CD4-positive, alpha-beta memory T cell (primary cell): Measurements from ENCODE around the gene ARHGDIA. TPM values are rescaled to one million over a fixed set of nuclear protein-coding genes. Genes with fewer than 3 reads are reported as not detected.
A peak's percentile ranks its signal among the peaks of the same experiment; 100 is the strongest.

ENCODE experiments used
- CTCF ChIA-PET: fragments of 350-600 bp; sonication (Branson Sonifier 250); formaldehyde crosslinking; loops from one replicate; lab custom pipeline; 2021; ENCODE audit warnings: inconsistent platforms; ENCODE audit not compliant: partially characterized antibody; lab: Charles Lee
- POLR2A ChIA-PET: fragments of 350-600 bp; sonication (Branson Sonifier 250); formaldehyde crosslinking; loops from one replicate; lab custom pipeline; 2021; ENCODE audit not compliant: partially characterized antibody; lab: Charles Lee
- DNase-seq, 5 donors: peaks; one replicate each; pipeline versions ENCODE4 v3.0.0 to v3.0.0-alpha.2; 2020 to 2022; ENCODE audit warnings: mixed read lengths in 1 of 5
- H3K27ac ChIP-seq: one replicate; pipeline ENCODE4 v1.7.0; 2013; ENCODE audit warnings: low read depth, low read length
- H3K27me3 ChIP-seq: 2 replicates; pipeline ENCODE4 v1.7.0; 2013; ENCODE audit warnings: mild to moderate bottlenecking, low read length, moderate library complexity; ENCODE audit not compliant: insufficient read depth
- H3K36me3 ChIP-seq: 2 replicates; pipeline ENCODE4 v1.7.0; 2013; ENCODE audit warnings: mild to moderate bottlenecking, low read length, moderate library complexity; ENCODE audit not compliant: insufficient read depth
- H3K4me1 ChIP-seq: 2 replicates; pipeline ENCODE4 v1.7.0; 2013; ENCODE audit warnings: mild to moderate bottlenecking, low read length, moderate library complexity; ENCODE audit not compliant: insufficient read depth
- H3K4me3 ChIP-seq, 2 donors: one replicate each; pipeline ENCODE4 v1.7.0; 2013; ENCODE audit warnings: low read length in 2 of 2, mild to moderate bottlenecking in 1 of 2
- H3K9me3 ChIP-seq, 2 donors: one replicate each; pipeline ENCODE4 v1.7.0; 2013; ENCODE audit warnings: low read length in 2 of 2, control low read depth in 1 of 2; ENCODE audit not compliant: control insufficient read depth in 1 of 2
- H3K27ac Mint-ChIP-seq, 7 donors: one replicate each; pipeline ENCODE4 v1.8.0; 2020 to 2021; ENCODE audit warnings: mixed read lengths in 7 of 7, mild to moderate bottlenecking in 6 of 7, inconsistent platforms in 3 of 7, moderate library complexity in 3 of 7
- H3K27me3 Mint-ChIP-seq, 2 donors: one replicate each; pipeline ENCODE4 v1.8.0; 2020 to 2021; ENCODE audit warnings: mixed read lengths in 2 of 2
- H3K36me3 Mint-ChIP-seq, 2 donors: one replicate each; pipeline ENCODE4 v1.8.0; 2020 to 2021; ENCODE audit warnings: mixed read lengths in 2 of 2, inconsistent platforms in 1 of 2, mild to moderate bottlenecking in 1 of 2
- H3K4me1 Mint-ChIP-seq, 4 donors: one replicate each; pipeline ENCODE4 v1.8.0; 2020 to 2021; ENCODE audit warnings: mixed read lengths in 4 of 4, mild to moderate bottlenecking in 1 of 4
- H3K4me3 Mint-ChIP-seq, 8 donors: one replicate each; pipeline ENCODE4 v1.8.0; 2020 to 2021; ENCODE audit warnings: mixed read lengths in 8 of 8, mild to moderate bottlenecking in 7 of 8, moderate library complexity in 6 of 8, inconsistent platforms in 3 of 8
- H3K9me3 Mint-ChIP-seq, 8 donors: one replicate each; pipeline ENCODE4 v1.8.0; 2020 to 2021; ENCODE audit warnings: mixed read lengths in 8 of 8, mild to moderate bottlenecking in 5 of 8, inconsistent platforms in 3 of 8, moderate library complexity in 1 of 8
- intact Hi-C: fragments of 100-400 bp; cut with micrococcal nuclease; formaldehyde crosslinking; loops from one replicate; pipeline ENCODE4 v1.15.1; 2023
- polyA plus RNA-seq, 2 donors: library from polyadenylated mRNA; unstranded; fragments of 300-500 nt; fragmentation: Illumina TruSeq; gene quantifications; one replicate each; pipeline ENCODE4 v1.2.3, GENCODE V29; 2021
- total RNA-seq, 2 experiments: library from RNA; stranded (reverse); gene quantifications; one replicate each; pipeline ENCODE4 v1.2.3, GENCODE V29; 2021

The ARHGDIA gene
- total and polyA plus RNA-seq, 4 experiments from 2014 or later, result 84.8 to 382 (median 292) TPM

DNA sequence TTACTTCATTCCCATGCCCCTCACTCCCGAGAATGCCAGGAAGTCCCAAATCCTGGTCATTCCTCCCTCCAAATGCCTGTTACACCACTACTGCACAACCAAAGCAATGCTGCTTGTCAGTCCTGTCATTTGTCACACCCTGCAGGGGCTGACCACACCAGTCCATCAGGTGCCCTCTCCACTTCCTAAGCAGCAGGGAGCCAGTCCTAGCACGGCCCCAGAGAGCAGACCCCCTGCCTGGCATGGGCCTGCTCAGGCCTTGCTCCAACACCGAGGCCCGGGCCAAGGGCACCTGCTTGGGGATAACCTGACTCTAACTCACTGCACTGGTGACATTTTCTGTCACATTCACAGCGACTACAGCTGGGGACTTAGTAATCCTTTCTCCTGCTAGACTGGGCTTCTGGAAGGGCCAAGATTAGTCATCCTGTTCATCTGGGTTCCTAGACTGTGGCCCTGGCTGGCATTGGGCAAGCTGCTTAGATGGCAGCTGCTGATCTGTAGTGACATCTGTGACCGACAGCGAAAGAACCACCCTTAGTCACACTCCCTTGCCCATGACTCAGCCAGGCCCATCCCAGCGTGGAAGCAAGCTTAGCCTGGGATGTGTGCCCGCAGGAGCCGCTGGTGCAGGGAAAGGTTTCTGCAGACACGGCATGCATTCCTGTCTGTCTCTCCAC, 14.9 kb upstream of the ARHGDIA start:
- no peak overlapping the region for H3K27ac ChIP-seq

DNA sequence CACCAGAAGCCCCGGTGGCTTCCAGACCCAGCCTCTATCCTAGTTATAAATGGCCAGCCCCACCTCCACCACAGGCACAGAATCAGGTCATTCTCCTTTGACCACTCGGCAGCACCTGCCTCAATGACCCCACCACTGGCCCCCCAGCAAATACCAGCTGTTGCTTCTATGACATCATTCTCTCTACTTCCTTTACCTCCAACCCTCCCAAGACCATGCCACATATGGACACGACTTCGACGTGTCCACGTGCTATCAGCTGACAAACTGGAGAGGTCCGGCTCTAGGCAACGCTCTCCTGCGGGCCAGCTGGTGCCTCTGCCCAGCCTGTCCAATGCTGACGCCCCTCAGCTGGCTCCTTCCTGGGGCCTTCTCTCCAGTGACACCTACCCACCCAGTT, 14.3 kb upstream of the ARHGDIA start:
- Mint-ChIP-seq H3K4me3 (no peak overlapping the region), H3K27ac (peak overlapping the region in 5 of 7 donors; percentile 13 to 76 (median 52)), H3K9me3 (no peaks in the 10 kb centered on the region), H3K4me1 (peaks cover 4 to 28% (median 13%) of the 10 kb centered on the region in 4 donors), H3K27me3 (no peaks in the 10 kb centered on the region), H3K36me3 (peaks cover 27 to 50% of the 10 kb centered on the region in 2 donors)
- POLR2A ChIA-PET, result interaction anchor here (1.6 to 3.7 kb wide), 3 partner anchors 13 to 19 kb away, joined by 6 to 20 read pairs (median 15); partner anchors contain the start of gene ARHGDIA
- DNase-seq, result peak in 1 of 5 donors; percentile 5
- peaks cover 13% of the 10 kb centered on the region for H3K4me1 ChIP-seq
- intact Hi-C loops, result no loop called here
- no peak overlapping the region for H3K4me3 ChIP-seq
- no peaks in the 10 kb centered on the region for H3K27me3 ChIP-seq
- no peak overlapping the region for H3K27ac ChIP-seq
- CTCF ChIA-PET, result no interaction called here
- H3K36me3 ChIP-seq, result peaks cover 41% of the 10 kb centered on the region
- H3K9me3 ChIP-seq, result no peaks in the 10 kb centered on the region

More for the DNA sequence above, 14.9 kb upstream of the ARHGDIA start:
- intact Hi-C loops, result no loop called here
- Histone ChIP-seq H3K4me1 (peaks cover 17% of the 10 kb centered on the region), H3K4me3 (no peak overlapping the region), H3K9me3 (no peaks in the 10 kb centered on the region), H3K36me3 (peaks cover 41% of the 10 kb centered on the region), H3K27me3 (no peaks in the 10 kb centered on the region)
- H3K27ac Mint-ChIP-seq, result peak overlapping the region in 3 of 7 donors; percentile 13 to 52 (median 35)
- ChIA-PET POLR2A (interaction anchor here (1.6 to 3.7 kb wide), 4 partner anchors 13 to 27 kb away, joined by 3 to 20 read pairs (median 10); partner anchors contain the start of gene ARHGDIA), CTCF (no interaction called here)
- H3K9me3 Mint-ChIP-seq, result no peaks in the 10 kb centered on the region
- no peaks in the 10 kb centered on the region for H3K27me3 Mint-ChIP-seq
- H3K4me1 Mint-ChIP-seq, result peaks cover 5 to 32% (median 15%) of the 10 kb centered on the region in 4 donors
- peak overlapping the region in 1 of 8 donors; percentile 26 for H3K4me3 Mint-ChIP-seq
- H3K36me3 Mint-ChIP-seq, result peaks cover 27 to 54% of the 10 kb centered on the region in 2 donors
- peak in 1 of 5 donors; percentile 10 for DNase-seq

DNA sequence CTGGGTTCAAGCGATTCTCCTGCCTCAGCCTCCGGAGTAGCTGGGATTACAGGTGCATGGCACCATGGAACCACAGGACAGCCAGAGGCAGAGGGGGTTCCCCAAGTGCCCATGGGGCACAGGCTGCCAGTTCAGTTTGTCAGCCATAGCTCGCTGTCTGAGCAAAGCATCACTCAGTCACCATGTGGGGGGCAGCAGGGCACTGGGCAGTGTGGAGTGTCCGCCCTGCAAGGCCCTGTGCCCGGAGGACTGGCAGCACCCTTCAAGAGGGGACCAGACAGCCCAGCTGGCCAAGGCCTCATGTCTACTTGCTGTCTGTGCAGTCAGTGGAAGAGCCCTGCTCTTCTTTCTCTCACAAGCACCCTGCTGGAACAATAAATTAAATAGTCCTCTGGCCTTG, 13.8 kb upstream of the ARHGDIA start:
- Histone ChIP-seq H3K4me1 (peaks cover 8% of the 10 kb centered on the region), H3K36me3 (peaks cover 39% of the 10 kb centered on the region), H3K27me3 (no peaks in the 10 kb centered on the region), H3K27ac (no peak overlapping the region), H3K9me3 (no peaks in the 10 kb centered on the region), H3K4me3 (no peak overlapping the region)
- intact Hi-C loops, result no loop called here
- ChIA-PET POLR2A (interaction anchor here (1.6 to 3.7 kb wide), 3 partner anchors 12 to 18 kb away, joined by 6 to 20 read pairs (median 15); partner anchors contain the start of gene ARHGDIA), CTCF (no interaction called here)
- no peaks in the 10 kb centered on the region for H3K27me3 Mint-ChIP-seq
- no peak overlapping the region for H3K4me3 Mint-ChIP-seq
- H3K4me1 Mint-ChIP-seq, result peaks cover 1 to 24% (median 9%) of the 10 kb centered on the region in 4 donors
- H3K27ac Mint-ChIP-seq, result peak overlapping the region in 3 of 7 donors; percentile 13 to 52 (median 35)
- DNase-seq, result peak in 1 of 5 donors; percentile 7
- no peaks in the 10 kb centered on the region for H3K9me3 Mint-ChIP-seq
- H3K36me3 Mint-ChIP-seq, result peaks cover 27 to 46% of the 10 kb centered on the region in 2 donors

DNA sequence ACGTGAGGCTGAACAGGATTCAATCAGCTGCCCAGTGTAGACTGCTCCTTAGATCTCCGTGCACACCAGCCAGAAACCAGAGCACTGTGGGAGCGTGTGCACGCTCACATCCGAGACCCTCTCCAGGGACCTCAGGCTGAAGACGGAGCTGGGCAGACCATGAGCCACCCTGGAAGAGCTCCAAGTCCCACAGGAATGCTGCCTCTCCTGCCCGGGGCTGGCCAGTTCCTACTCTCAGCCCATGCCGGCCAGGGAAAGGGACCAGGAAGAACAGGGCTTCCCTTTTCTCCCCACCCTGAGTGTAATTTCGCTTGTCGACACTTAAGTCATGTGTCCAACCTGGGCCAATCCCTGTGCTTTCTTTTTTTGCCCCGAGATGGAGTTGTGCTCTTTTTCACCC, 13.4 kb upstream of the ARHGDIA start:
- H3K36me3 Mint-ChIP-seq, result peaks cover 27 to 49% of the 10 kb centered on the region in 2 donors
- no peak overlapping the region for H3K4me3 Mint-ChIP-seq
- peaks cover 0 to 2% (median 0%) of the 10 kb centered on the region in 8 donors for H3K9me3 Mint-ChIP-seq
- CTCF ChIA-PET, result no interaction called here
- no peaks in the 10 kb centered on the region for H3K9me3 ChIP-seq
- peaks cover 35% of the 10 kb centered on the region for H3K36me3 ChIP-seq
- peaks cover 1 to 21% (median 9%) of the 10 kb centered on the region in 4 donors for H3K4me1 Mint-ChIP-seq
- H3K27me3 ChIP-seq, result no peaks in the 10 kb centered on the region
- H3K27ac Mint-ChIP-seq, result peak overlapping the region in 1 of 7 donors; percentile 60
- DNase-seq, result peak in 1 of 5 donors; percentile 28
- no peak overlapping the region for H3K4me3 ChIP-seq
- H3K27ac ChIP-seq, result no peak overlapping the region
- H3K27me3 Mint-ChIP-seq, result no peaks in the 10 kb centered on the region
- intact Hi-C loops, result no loop called here
- POLR2A ChIA-PET, result interaction anchor here (2.8 to 3.7 kb wide), 2 partner anchors 12 to 15 kb away, joined by 15 to 20 read pairs; partner anchors contain the start of gene ARHGDIA
- peaks cover 3% of the 10 kb centered on the region for H3K4me1 ChIP-seq

DNA sequence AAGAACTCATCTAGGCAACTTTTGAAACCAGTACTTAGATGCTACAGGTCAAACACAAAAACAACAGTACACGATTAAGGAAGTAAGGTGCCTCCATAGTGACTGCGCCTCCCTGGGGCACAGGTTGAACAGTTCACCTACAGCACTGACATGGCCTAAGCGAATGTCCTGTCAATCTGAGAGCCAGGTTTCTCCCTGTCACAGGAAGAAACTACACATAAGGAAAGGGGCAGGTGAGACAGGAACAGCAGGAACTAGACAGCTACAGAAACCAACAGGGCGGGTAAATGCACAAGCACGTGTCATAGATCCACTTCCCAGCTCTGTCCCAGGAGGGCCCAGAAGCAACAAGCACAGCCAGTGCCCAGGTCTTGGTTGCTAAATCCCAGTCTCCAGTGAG, 8.0 kb upstream of the ARHGDIA start:
- intact Hi-C loops, result no loop called here
- no peak overlapping the region for H3K4me3 Mint-ChIP-seq
- H3K36me3 ChIP-seq, result no peaks in the 10 kb centered on the region
- no peak for DNase-seq
- H3K27ac Mint-ChIP-seq, result no peak overlapping the region
- POLR2A ChIA-PET, result no interaction called here
- no peak overlapping the region for H3K27ac ChIP-seq
- peaks cover 17 to 18% of the 10 kb centered on the region in 2 donors for H3K36me3 Mint-ChIP-seq
- peaks cover under 1% of the 10 kb centered on the region for H3K4me1 ChIP-seq
- no peaks in the 10 kb centered on the region for H3K27me3 ChIP-seq
- CTCF ChIA-PET, result interaction anchor here (1.1 kb wide), 1 partner anchor 10 kb away, joined by 3 read pairs; no protein-coding TSS in a partner anchor
- no peak overlapping the region for H3K4me3 ChIP-seq
- no peaks in the 10 kb centered on the region for H3K27me3 Mint-ChIP-seq
- H3K9me3 Mint-ChIP-seq, result peaks cover 0 to 2% (median 0%) of the 10 kb centered on the region in 8 donors
- H3K9me3 ChIP-seq, result no peaks in the 10 kb centered on the region
- H3K4me1 Mint-ChIP-seq, result peaks cover 0 to 7% (median 3%) of the 10 kb centered on the region in 4 donors

DNA sequence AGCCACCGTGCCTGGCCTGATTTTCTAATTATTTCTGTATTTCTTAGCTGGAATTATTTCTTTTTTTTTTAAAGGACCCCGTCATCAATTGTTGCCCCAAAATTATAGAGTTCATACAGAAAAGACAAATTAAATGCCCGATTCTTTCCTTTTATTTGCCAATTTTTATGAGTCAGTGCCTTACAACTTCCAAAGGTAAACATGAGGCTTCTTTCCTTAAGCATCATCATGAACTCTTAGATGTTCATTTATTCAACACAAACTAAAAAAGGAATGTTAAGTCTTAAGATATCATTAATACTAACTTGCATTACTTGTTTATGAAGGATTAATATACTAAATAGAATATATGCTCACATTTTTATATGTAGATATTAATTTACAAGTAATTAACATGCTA, 7.2 kb upstream of the ARHGDIA start:
- Mint-ChIP-seq H3K4me1 (peaks cover 1 to 12% (median 6%) of the 10 kb centered on the region in 4 donors), H3K4me3 (no peak overlapping the region), H3K9me3 (peaks cover 0 to 2% (median 0%) of the 10 kb centered on the region in 8 donors), H3K27ac (peak overlapping the region in 1 of 7 donors; percentile 35), H3K27me3 (no peaks in the 10 kb centered on the region), H3K36me3 (peaks cover 15 to 18% of the 10 kb centered on the region in 2 donors)
- POLR2A ChIA-PET, result no interaction called here
- Histone ChIP-seq H3K4me1 (peaks cover 5% of the 10 kb centered on the region), H3K36me3 (no peaks in the 10 kb centered on the region), H3K27ac (no peak overlapping the region), H3K4me3 (no peak overlapping the region), H3K27me3 (no peaks in the 10 kb centered on the region), H3K9me3 (no peaks in the 10 kb centered on the region)
- intact Hi-C loops, result no loop called here
- CTCF ChIA-PET, result no interaction called here
- no peak for DNase-seq

DNA sequence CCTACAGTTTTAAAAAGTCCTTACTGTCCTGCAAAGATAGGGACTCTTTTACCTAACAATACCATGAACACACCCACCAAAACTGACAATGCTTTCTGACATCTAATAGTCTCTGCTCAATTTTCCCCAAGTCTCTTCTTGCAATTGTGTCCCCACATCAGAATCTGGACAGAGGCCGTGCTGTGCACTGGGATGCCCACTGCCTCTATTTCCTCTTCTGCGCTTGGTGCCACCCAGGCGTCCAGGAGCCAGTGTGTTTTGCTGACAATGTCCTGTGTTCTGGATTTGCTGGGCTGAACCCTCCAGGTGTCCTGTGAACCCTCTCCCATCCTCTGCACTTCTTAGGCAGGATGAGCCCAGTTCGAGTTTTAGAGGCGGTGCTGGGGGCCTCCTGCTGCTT, 6.4 kb upstream of the ARHGDIA start:
- ChIA-PET POLR2A (no interaction called here), CTCF (no interaction called here)
- no peaks in the 10 kb centered on the region for H3K27me3 ChIP-seq
- no peak overlapping the region for H3K4me3 ChIP-seq
- H3K27ac ChIP-seq, result no peak overlapping the region
- H3K9me3 Mint-ChIP-seq, result peaks cover 0 to 2% (median 0%) of the 10 kb centered on the region in 8 donors
- peaks cover 2 to 19% (median 10%) of the 10 kb centered on the region in 4 donors for H3K4me1 Mint-ChIP-seq
- H3K27me3 Mint-ChIP-seq, result no peaks in the 10 kb centered on the region
- peak overlapping the region in 2 of 7 donors; percentile 37 to 55 for H3K27ac Mint-ChIP-seq
- intact Hi-C loops, result no loop called here
- H3K4me1 ChIP-seq, result peaks cover 12% of the 10 kb centered on the region
- no peak for DNase-seq
- no peaks in the 10 kb centered on the region for H3K9me3 ChIP-seq
- peaks cover 14 to 16% of the 10 kb centered on the region in 2 donors for H3K36me3 Mint-ChIP-seq
- H3K36me3 ChIP-seq, result no peaks in the 10 kb centered on the region
- no peak overlapping the region for H3K4me3 Mint-ChIP-seq
